Activated T-helper 2 cell treated with anti-CD3 and anti-CD28 coated beads, Interferon-gamma antibody, Interleukin-2, Interleukin-4, amounts not matched to agents 10 μg/mL and 5 μg/mL and 100 μg/mL, durations not matched to agents 14 hours and 24 hours and 36 hours (primary cell): ENCODE data around the gene ADGRV1. TPM values are rescaled to one million over a fixed set of nuclear protein-coding genes. Genes with fewer than 3 reads are reported as not detected.

ENCODE experiments used
- total RNA-seq: library from RNA; stranded (reverse); gene quantifications from 2 replicates; pipeline ENCODE4 v1.2.3, GENCODE V29; 2022

The ADGRV1 gene
- total RNA-seq, 1 donor from 2014 or later: 12.4 TPM

Other genes starting within 250 kb of the ADGRV1 start
- 44.4 and 49.2 TPM in 2 replicates for gene CETN3, start 149.0 kb upstream of the ADGRV1 start, total RNA-seq
- gene MBLAC2, start 84.0 kb upstream of the ADGRV1 start, total RNA-seq: 6.1 and 6.4 TPM in 2 replicates
- 17.1 and 18.6 TPM in 2 replicates for gene POLR3G, start 83.9 kb upstream of the ADGRV1 start, total RNA-seq
- 13.5 and 13.7 TPM in 2 replicates for gene LYSMD3, start 29.2 kb upstream of the ADGRV1 start, total RNA-seq